Caco-2 (cell line): ENCODE measurements around the gene ZNF518A. TPM values are rescaled to one million over a fixed set of nuclear protein-coding genes. Genes with fewer than 3 reads are reported as not detected.

Experiments
- BruUV-seq: library from RNA; stranded (reverse); fragments of 400-500 nt; replicated peaks from 2 replicates; lab custom pipeline; 2021; lab: Mats Ljungman, UMichigan
- CTCF ChIA-PET: fragments of 300-600 bp; sonication (Branson Sonifier 250); formaldehyde crosslinking; loops from one replicate; lab custom pipeline; 2022; ENCODE audit warnings: antibody characterized with exemption; lab: Charles Lee
- POLR2A ChIA-PET: fragments of 300-600 bp; sonication (Branson Sonifier 250); formaldehyde crosslinking; loops from one replicate; lab custom pipeline; 2022; ENCODE audit warnings: antibody characterized with exemption; lab: Charles Lee
- DNase-seq, 2 experiments: peaks; one replicate each; pipeline versions ENCODE4 v3.0.0 to v3.0.0-alpha.2; 2020 to 2022
- H3K27me3 ChIP-seq: replicated peaks from 2 replicates; pipeline ENCODE4 v1.6.0; 2011; ENCODE audit warnings: low read length; ENCODE audit not compliant: control insufficient read depth, insufficient read depth
- H3K36me3 ChIP-seq: 2 replicates; pipeline ENCODE4 v1.5.1; 2011; ENCODE audit warnings: low read length; ENCODE audit not compliant: control insufficient read depth, insufficient read depth
- H3K4me1 ChIP-seq: fragments of 250-450 bp; sonication (Bioruptor Pico); 2 replicates; pipeline ENCODE4 v1.5.1; 2020; ENCODE audit warnings: mild to moderate bottlenecking
- H3K4me3 ChIP-seq: 2 replicates; pipeline ENCODE4 v1.5.1; 2011; ENCODE audit warnings: low read depth, mild to moderate bottlenecking, control low read depth, low read length
- H3K9me3 ChIP-seq: fragments of 250-450 bp; sonication (Bioruptor Pico); 2 replicates; pipeline ENCODE4 v1.5.1; 2020; ENCODE audit warnings: mild to moderate bottlenecking, moderate library complexity
- H3K27ac Mint-ChIP-seq: one replicate; pipeline ENCODE4 v1.8.0; 2022; ENCODE audit warnings: mixed read lengths; ENCODE audit not compliant: unreplicated experiment
- H3K27me3 Mint-ChIP-seq: one replicate; pipeline ENCODE4 v1.8.0; 2022; ENCODE audit warnings: mixed read lengths; ENCODE audit not compliant: insufficient read depth, unreplicated experiment
- H3K36me3 Mint-ChIP-seq: one replicate; pipeline ENCODE4 v1.8.0; 2022; ENCODE audit warnings: mild to moderate bottlenecking, mixed read lengths; ENCODE audit not compliant: insufficient read depth, unreplicated experiment
- H3K4me1 Mint-ChIP-seq: one replicate; pipeline ENCODE4 v1.8.0; 2022; ENCODE audit warnings: low read depth, mixed read lengths; ENCODE audit not compliant: unreplicated experiment
- H3K4me3 Mint-ChIP-seq: one replicate; pipeline ENCODE4 v1.8.0; 2022; ENCODE audit warnings: mild to moderate bottlenecking, moderate library complexity, mixed read lengths; ENCODE audit not compliant: unreplicated experiment
- H3K9me3 Mint-ChIP-seq: one replicate; pipeline ENCODE4 v1.8.0; 2022; ENCODE audit warnings: mixed read lengths; ENCODE audit not compliant: unreplicated experiment
- CTCF ChIP-seq, 2 experiments: fragments of 200-600 bp in 1 of 2; IDR thresholded peaks; 1 replicate in 1 of 2; 2 replicates in 1 of 2; pipeline versions ENCODE4 v1.5.1 to v1.8.0; 2011 to 2022; ENCODE audit warnings: antibody characterized with exemption in 1 of 2, control low read depth in 1 of 2, inconsistent platforms in 1 of 2, low read depth in 1 of 2, low read length in 1 of 2, mild to moderate bottlenecking in 1 of 2, moderate library complexity in 1 of 2; ENCODE audit not compliant: insufficient read depth in 1 of 2, severe bottlenecking in 1 of 2, unreplicated experiment in 1 of 2
- intact Hi-C: fragments of 100-400 bp; cut with micrococcal nuclease; formaldehyde crosslinking; loops from one replicate; pipeline ENCODE4 v1.10.0; 2022; ENCODE audit not compliant: unreplicated experiment
- total RNA-seq: library from RNA; stranded (reverse); gene quantifications from 2 replicates; pipeline ENCODE4 v1.2.3, GENCODE V29; 2022

The ZNF518A gene
- total RNA-seq, 1 experiment from 2014 or later: 47.2 TPM

- no peaks in the 10 kb centered on the region for H3K9me3 Mint-ChIP-seq
- H3K27me3 ChIP-seq: no peaks in the 10 kb centered on the region
Measured at GRCh38 chr10:96201525-96201924, 71.4 kb downstream of the ZNF518A start.

GRCh38 chr10:96205580-96205979, 75.5 kb downstream of the ZNF518A start:
- TF ChIP-seq CTCF (IDR thresholded peaks at IDR 0.05; ENCODE audit: insufficient read depth in 1 of 2, low read depth in 1 of 2, low read length in 1 of 2, severe bottlenecking in 1 of 2, unreplicated experiment in 1 of 2): no peak
- Histone ChIP-seq H3K36me3 (no peaks in the 10 kb centered on the region), H3K4me1 (no peaks in the 10 kb centered on the region), H3K4me3 (no peak overlapping the region), H3K27me3 (no peaks in the 10 kb centered on the region), H3K9me3 (peaks cover under 1% of the 10 kb centered on the region; the same call in 1 of the 2 replicates)
- ChIA-PET CTCF (no interaction called here), POLR2A (no interaction called here)
- no peaks in the 10 kb centered on the region for H3K9me3 Mint-ChIP-seq
- H3K27ac Mint-ChIP-seq: no peak overlapping the region
- no peaks in the 10 kb centered on the region for H3K4me1 Mint-ChIP-seq
- BruUV-seq: no TSS peak
- DNase-seq: no peak
- no peak overlapping the region for H3K4me3 Mint-ChIP-seq
- H3K36me3 Mint-ChIP-seq: no peaks in the 10 kb centered on the region
- intact Hi-C loops: no loop called here
- no peaks in the 10 kb centered on the region for H3K27me3 Mint-ChIP-seq

More at GRCh38 chr10:96201525-96201924, 71.4 kb downstream of the ZNF518A start:
- Mint-ChIP-seq H3K4me1 (no peaks in the 10 kb centered on the region), H3K36me3 (no peaks in the 10 kb centered on the region), H3K4me3 (no peak overlapping the region), H3K27ac (no peak overlapping the region), H3K27me3 (no peaks in the 10 kb centered on the region)
- no peak overlapping the region for H3K4me3 ChIP-seq
- peaks cover 4% of the 10 kb centered on the region; the same call in 1 of the 2 replicates for H3K9me3 ChIP-seq
- POLR2A ChIA-PET: no interaction called here
- no TSS peak for BruUV-seq
- intact Hi-C loops: no loop called here
- no peaks in the 10 kb centered on the region for H3K36me3 ChIP-seq
- H3K4me1 ChIP-seq: no peaks in the 10 kb centered on the region
- no peak for TF ChIP-seq CTCF (IDR thresholded peaks at IDR 0.05; ENCODE audit: insufficient read depth in 1 of 2, low read depth in 1 of 2, low read length in 1 of 2, severe bottlenecking in 1 of 2, unreplicated experiment in 1 of 2)
- CTCF ChIA-PET: interaction anchor here (0.7 kb wide), 1 partner anchor 28 kb away, joined by 5 read pairs; no protein-coding TSS in a partner anchor
- DNase-seq: no peak

- no peaks in the 10 kb centered on the region for H3K4me1 Mint-ChIP-seq
- no peaks in the 10 kb centered on the region for H3K36me3 Mint-ChIP-seq
- no peaks in the 10 kb centered on the region for H3K9me3 Mint-ChIP-seq
- TF ChIP-seq CTCF (IDR thresholded peaks at IDR 0.05; ENCODE audit: insufficient read depth in 1 of 2, low read depth in 1 of 2, low read length in 1 of 2, severe bottlenecking in 1 of 2, unreplicated experiment in 1 of 2): no peak
- H3K4me3 Mint-ChIP-seq: no peak overlapping the region
- intact Hi-C loops: no loop called here
- Histone ChIP-seq H3K4me1 (no peaks in the 10 kb centered on the region), H3K36me3 (no peaks in the 10 kb centered on the region), H3K9me3 (no peaks in the 10 kb centered on the region), H3K27me3 (no peaks in the 10 kb centered on the region), H3K4me3 (no peak overlapping the region)
- no peaks in the 10 kb centered on the region for H3K27me3 Mint-ChIP-seq
- ChIA-PET POLR2A (no interaction called here), CTCF (no interaction called here)
- DNase-seq: no peak
- BruUV-seq: no TSS peak
- no peak overlapping the region for H3K27ac Mint-ChIP-seq
Measured at GRCh38 chr10:96208271-96208670, 78.2 kb downstream of the ZNF518A start.
